Activated CD8-positive, alpha-beta memory T cell treated with anti-CD3 and anti-CD28 coated beads for 36 hours (primary cell): ENCODE measurements around the gene CCDC87. TPM values are rescaled to one million over a fixed set of nuclear protein-coding genes. Genes with fewer than 3 reads are reported as not detected.
"Not testable (repeated sequence)": the region's sequence is repeated elsewhere in the genome, so short reads cannot be mapped to it uniquely, and the experiment has no call there.

Experiments used
- CTCF ChIA-PET: fragments of 350-600 bp; sonication (Branson Sonifier 250); formaldehyde crosslinking; loops from one replicate; lab custom pipeline; 2021; ENCODE audit warnings: antibody characterized with exemption; lab: Charles Lee
- POLR2A ChIA-PET: fragments of 350-600 bp; sonication (Branson Sonifier 250); formaldehyde crosslinking; loops from one replicate; lab custom pipeline; 2021; ENCODE audit warnings: antibody characterized with exemption; lab: Charles Lee
- total RNA-seq, 2 experiments: library from RNA; stranded (reverse); gene quantifications; one replicate each; pipeline ENCODE4 v1.2.3, GENCODE V29; 2021

CCDC87 gene
- total RNA-seq, 2 experiments from 2014 or later, result 0.13 to 0.21 TPM

- ChIA-PET POLR2A (interaction anchor here (3.5 kb wide), 1 partner anchor 13 kb away, joined by 18 read pairs; the partner anchor contains the start of gene RBM4), CTCF (interaction anchor here (0.5 to 1.1 kb wide), 3 partner anchors 13 to 136 kb away, joined by 3 read pairs; no protein-coding TSS in a partner anchor)
These were observed 31.6 kb upstream of the CCDC87 start for GRCh38 chr11:66624450-66624849.

- CTCF ChIA-PET, result interaction anchor here (0.7 to 3.5 kb wide), 4 partner anchors 10 to 72 kb away, joined by 3 to 15 read pairs (median 10); partner anchors contain the start of genes ACTN3, RBM4 and RBM4B
- POLR2A ChIA-PET, result interaction anchor here (0.7 to 3.1 kb wide), 8 partner anchors 8 to 1200 kb away, joined by 3 to 19 read pairs (median 6); partner anchors contain the start of genes RBM4 and RBM4B
These were observed 26.3 kb upstream of the CCDC87 start for GRCh38 chr11:66619080-66619554.

GRCh38 chr11:66617155-66617834 is 24.4 kb upstream of the CCDC87 start:
- ChIA-PET POLR2A (interaction anchor here (0.6 to 2.5 kb wide), 12 partner anchors 10 to 226 kb away, joined by 4 to 37 read pairs (median 6); partner anchors contain the start of genes ACTN3, CCDC87, DPP3 and RBM4), CTCF (interaction anchor here (0.6 to 1.1 kb wide), 4 partner anchors 50 to 179 kb away, joined by 3 to 5 read pairs (median 3); partner anchors contain the start of gene MRPL11)

- ChIA-PET POLR2A (interaction anchor here (0.6 to 2.5 kb wide), 17 partner anchors 12 to 943 kb away, joined by 4 to 37 read pairs (median 5); partner anchors contain the start of genes ACTN3, CCDC87, CCS and DPP3), CTCF (interaction anchor here (0.6 to 1.1 kb wide), 3 partner anchors 50 to 178 kb away, joined by 3 to 5 read pairs (median 3); partner anchors contain the start of gene MRPL11)
These were observed 23.7 kb upstream of the CCDC87 start, which contains the start of gene RBM14 for GRCh38 chr11:66616379-66617154. RBM14 (plus strand) TSS chr11:66616630; CDS start chr11:66616721, 91 bp downstream.

- POLR2A ChIA-PET, result interaction anchor here (0.7 to 2.2 kb wide), 2 partner anchors 22 to 312 kb away, joined by 7 read pairs; partner anchors contain the start of genes CCDC87 and CCS
- CTCF ChIA-PET, result interaction anchor here (0.7 kb wide), 1 partner anchor 62 kb away, joined by 3 read pairs; no protein-coding TSS in a partner anchor
These were observed 21.2 kb upstream of the CCDC87 start for GRCh38 chr11:66614073-66614472.

- ChIA-PET CTCF (no interaction called here), POLR2A (interaction anchor here (0.5 to 0.6 kb wide), 2 partner anchors 23 to 143 kb away, joined by 4 to 5 read pairs; no protein-coding TSS in a partner anchor)
These were observed 19.6 kb upstream of the CCDC87 start for GRCh38 chr11:66612458-66612857.

- ChIA-PET CTCF (no interaction called here), POLR2A (no interaction called here)
These were observed 17.1 kb upstream of the CCDC87 start for GRCh38 chr11:66609721-66610617.

- POLR2A ChIA-PET, result no interaction called here
- CTCF ChIA-PET, result interaction anchor here (0.7 kb wide), 1 partner anchor 190 kb away, joined by 4 read pairs; no protein-coding TSS in a partner anchor
These were observed 14.4 kb upstream of the CCDC87 start for GRCh38 chr11:66607126-66607834.

- POLR2A ChIA-PET, CTCF ChIA-PET: not testable (repeated sequence)
These were observed 13.7 kb upstream of the CCDC87 start for GRCh38 chr11:66606608-66607007.

GRCh38 chr11:66604155-66604554 is 11.3 kb upstream of the CCDC87 start:
- POLR2A ChIA-PET, result no interaction called here
- CTCF ChIA-PET, result no interaction called here

GRCh38 chr11:66603072-66603471 is 10.2 kb upstream of the CCDC87 start:
- POLR2A ChIA-PET, result interaction anchor here (0.6 kb wide), 1 partner anchor 86 kb away, joined by 3 read pairs; no protein-coding TSS in a partner anchor

GRCh38 chr11:66600631-66601233 is 7.9 kb upstream of the CCDC87 start:
- CTCF ChIA-PET, result no interaction called here
- POLR2A ChIA-PET, result interaction anchor here (0.5 kb wide), 1 partner anchor 16 kb away, joined by 6 read pairs; the partner anchor contains the start of gene RBM14

More at GRCh38 chr11:66603072-66603471, 10.2 kb upstream of the CCDC87 start:
- CTCF ChIA-PET, result interaction anchor here (0.5 kb wide), 1 partner anchor 280 kb away, joined by 3 read pairs; no protein-coding TSS in a partner anchor

- POLR2A ChIA-PET, result interaction anchor here (0.5 kb wide), 1 partner anchor 16 kb away, joined by 6 read pairs; the partner anchor contains the start of gene RBM14
- CTCF ChIA-PET, result no interaction called here
These were observed 7.4 kb upstream of the CCDC87 start for GRCh38 chr11:66600219-66600618.

GRCh38 chr11:66598993-66599392 is 6.1 kb upstream of the CCDC87 start:
- ChIA-PET CTCF (no interaction called here), POLR2A (no interaction called here)

- ChIA-PET CTCF (interaction anchor here (1.2 to 5.1 kb wide), 2 partner anchors 16 to 82 kb away, joined by 3 to 31 read pairs; partner anchors contain the start of gene RBM4B), POLR2A (interaction anchor here (0.5 to 2.4 kb wide), 2 partner anchors 21 to 24 kb away, joined by 7 to 9 read pairs; partner anchors contain the start of gene RBM14)
These were observed 2.5 kb upstream of the CCDC87 start for GRCh38 chr11:66595245-66595904.

- CTCF ChIA-PET, result interaction anchor here (0.6 to 5.1 kb wide), 2 partner anchors 78 to 84 kb away, joined by 3 to 31 read pairs; partner anchors contain the start of gene RBM4B
- POLR2A ChIA-PET, result interaction anchor here (1.7 to 2.4 kb wide), 2 partner anchors 23 to 46 kb away, joined by 5 to 7 read pairs; partner anchors contain the start of genes RBM14 and RBM4
These were observed 787 bp upstream of the CCDC87 start for GRCh38 chr11:66593650-66594049.
